IMR-90 (cell line): Measurements from ENCODE around the gene CLDN9. TPM values are rescaled to one million over a fixed set of nuclear protein-coding genes. Genes with fewer than 3 reads are reported as not detected.

ENCODE experiments used
- ATAC-seq: fragments of 200-7000 bp; cut with Tn5 transposase; 2 replicates; pipeline ENCODE4 v1.9.1; 2020; ENCODE audit warnings: low read depth, mild to moderate bottlenecking, moderate library complexity
- BruUV-seq: library from RNA; stranded (reverse); fragments of 400-500 nt; replicated peaks from 2 replicates; lab custom pipeline; 2021; lab: Mats Ljungman, UMichigan
- CTCF ChIA-PET: fragments of 300-600 bp; formaldehyde crosslinking; extraction: SDS; loops from one replicate; lab custom pipeline; 2021; ENCODE audit warnings: antibody characterized with exemption; lab: Yijun Ruan, JAX
- POLR2A ChIA-PET: fragments of 300-600 bp; sonication (Branson Sonifier 250); formaldehyde crosslinking; loops from one replicate; lab custom pipeline; 2022; ENCODE audit warnings: antibody characterized with exemption; ENCODE audit not compliant: unreplicated experiment; lab: Charles Lee
- DNase-seq: peaks from one replicate; pipeline ENCODE4 v3.0.0; 2013
- H2AFZ ChIP-seq: replicated peaks from 2 replicates; pipeline ENCODE3; 2013; ENCODE audit warnings: low read length, mild to moderate bottlenecking; ENCODE audit not compliant: poor library complexity
- H2AK5ac ChIP-seq: 2 replicates; pipeline ENCODE4 v1.6.1; 2013; ENCODE audit warnings: low read depth, low read length, inconsistent platforms
- H2AK9ac ChIP-seq: replicated peaks from 2 replicates; pipeline ENCODE3; 2013; ENCODE audit warnings: mild to moderate bottlenecking, low read depth, low read length, moderate library complexity; ENCODE audit not compliant: poor library complexity
- H2BK120ac ChIP-seq: 2 replicates; pipeline ENCODE4 v1.6.1; 2013; ENCODE audit warnings: low read depth, low read length, inconsistent platforms
- H2BK15ac ChIP-seq: 3 replicates; pipeline ENCODE4 v1.6.1; 2013; ENCODE audit warnings: low read depth, low read length, inconsistent platforms
- H2BK20ac ChIP-seq: 2 replicates; pipeline ENCODE4 v1.6.1; 2013; ENCODE audit warnings: low read depth, mild to moderate bottlenecking, inconsistent platforms, low read length, moderate library complexity
- H2BK5ac ChIP-seq: 2 replicates; pipeline ENCODE4 v1.6.1; 2013; ENCODE audit warnings: mild to moderate bottlenecking, low read depth, low read length, inconsistent platforms; ENCODE audit not compliant: poor library complexity, severe bottlenecking
- H3K14ac ChIP-seq: replicated peaks from 2 replicates; pipeline ENCODE4 v1.6.1; 2013; ENCODE audit warnings: low read depth, low read length, inconsistent platforms
- H3K18ac ChIP-seq: 2 replicates; pipeline ENCODE4 v1.6.1; 2013; ENCODE audit warnings: low read depth, low read length, control low read depth
- H3K23ac ChIP-seq: 2 replicates; pipeline ENCODE4 v1.6.1; 2013; ENCODE audit warnings: low read depth, low read length, inconsistent platforms
- H3K27ac ChIP-seq: 2 replicates; pipeline ENCODE4 v1.5.1; 2013; ENCODE audit warnings: mild to moderate bottlenecking, control low read depth, low read length; ENCODE audit not compliant: insufficient read depth
- H3K27me3 ChIP-seq: 2 replicates; pipeline ENCODE4 v1.6.1; 2013; ENCODE audit warnings: low read length; ENCODE audit not compliant: control insufficient read depth, insufficient read depth
- H3K36me3 ChIP-seq: 2 replicates; pipeline ENCODE4 v1.6.1; 2013; ENCODE audit warnings: low read length, mixed read lengths; ENCODE audit not compliant: control insufficient read depth, insufficient read depth
- H3K4ac ChIP-seq: 2 replicates; pipeline ENCODE4 v1.6.1; 2013; ENCODE audit warnings: low read depth, low read length, inconsistent platforms
- H3K4me1 ChIP-seq: 2 replicates; pipeline ENCODE4 v1.6.1; 2013; ENCODE audit warnings: low read length, mixed read lengths; ENCODE audit not compliant: control insufficient read depth, insufficient read depth
- H3K4me2 ChIP-seq: 2 replicates; pipeline ENCODE4 v1.6.1; 2013; ENCODE audit warnings: low read depth, mild to moderate bottlenecking, control low read depth, low read length, moderate library complexity
- H3K4me3 ChIP-seq: 2 replicates; pipeline ENCODE4 v1.5.1; 2013; ENCODE audit warnings: low read depth, mild to moderate bottlenecking, control low read depth, low read length, moderate library complexity; ENCODE audit not compliant: insufficient read depth
- H3K56ac ChIP-seq: 2 replicates; pipeline ENCODE4 v1.6.1; 2013; ENCODE audit warnings: low read length, inconsistent platforms; ENCODE audit not compliant: insufficient read depth; ENCODE audit errors: extremely low read depth
- H3K79me1 ChIP-seq, 2 experiments: 2 replicates each; pipeline ENCODE4 v1.6.1; 2013; ENCODE audit warnings: low read length in 2 of 2, inconsistent platforms in 1 of 2, low read depth in 1 of 2
- H3K9ac ChIP-seq: 2 replicates; pipeline ENCODE4 v1.6.1; 2013; ENCODE audit warnings: low read depth, low read length, control low read depth
- H3K9me1 ChIP-seq: 2 replicates; pipeline ENCODE4 v1.6.1; 2013; ENCODE audit warnings: low read length, inconsistent platforms; ENCODE audit not compliant: insufficient read depth
- H3K9me3 ChIP-seq: 2 replicates; pipeline ENCODE4 v1.6.1; 2013; ENCODE audit warnings: low read length; ENCODE audit not compliant: control insufficient read depth, insufficient read depth
- H4K20me1 ChIP-seq: 2 replicates; pipeline ENCODE4 v1.6.1; 2013; ENCODE audit warnings: low read length, inconsistent platforms; ENCODE audit not compliant: insufficient read depth
- H4K5ac ChIP-seq: 2 replicates; pipeline ENCODE4 v1.6.1; 2013; ENCODE audit warnings: mild to moderate bottlenecking, low read depth, low read length, control low read depth
- H4K8ac ChIP-seq, 2 experiments: 2 replicates each; pipeline ENCODE4 v1.6.1; 2013; ENCODE audit warnings: low read depth in 2 of 2, low read length in 2 of 2, control low read depth in 1 of 2, inconsistent platforms in 1 of 2
- H4K91ac ChIP-seq: 2 replicates; pipeline ENCODE4 v1.6.1; 2013; ENCODE audit warnings: low read depth, low read length, inconsistent platforms; ENCODE audit not compliant: insufficient read depth
- CEBPB ChIP-seq: IDR thresholded peaks from 2 replicates; pipeline ENCODE4 v1.6.1; 2012; ENCODE audit warnings: low read depth, low read length, improper control_type of control experiment
- CHD1 ChIP-seq: IDR thresholded peaks from 2 replicates; pipeline ENCODE4 v1.6.1; 2012; ENCODE audit warnings: low read depth, low read length, improper control_type of control experiment
- CTCF ChIP-seq: conservative IDR thresholded peaks from 2 replicates; pipeline ENCODE4 v1.5.1; 2012; ENCODE audit warnings: mild to moderate bottlenecking, low read depth, low read length, improper control_type of control experiment
- FOS ChIP-seq: fragments of 150-350 bp; IDR thresholded peaks from 2 replicates; pipeline ENCODE4 v1.6.1; 2016; ENCODE audit warnings: low read depth, low read length
- MAFK ChIP-seq: IDR thresholded peaks from 2 replicates; pipeline ENCODE4 v1.6.1; 2012; ENCODE audit warnings: low read depth, low read length, improper control_type of control experiment
- MAZ ChIP-seq: IDR thresholded peaks from 2 replicates; pipeline ENCODE4 v1.6.1; 2012; ENCODE audit warnings: low read depth, mild to moderate bottlenecking, low read length, improper control_type of control experiment, moderate library complexity, borderline replicate concordance
- MXI1 ChIP-seq: IDR thresholded peaks from 2 replicates; pipeline ENCODE4 v1.6.1; 2012; ENCODE audit warnings: low read depth, mild to moderate bottlenecking, low read length, moderate library complexity, borderline replicate concordance
- NFE2L2 ChIP-seq: fragments of 150-350 bp; IDR thresholded peaks from 2 replicates; pipeline ENCODE4 v1.6.1; 2016; ENCODE audit warnings: low read depth, mild to moderate bottlenecking, low read length
- POLR2A ChIP-seq: IDR thresholded peaks from 2 replicates; pipeline ENCODE4 v1.6.1; 2012; ENCODE audit warnings: mild to moderate bottlenecking, low read depth, low read length
- RAD21 ChIP-seq: IDR thresholded peaks from 2 replicates; pipeline ENCODE4 v1.6.1; 2012; ENCODE audit warnings: low read length, improper control_type of control experiment
- SMC3 ChIP-seq: fragments of 150-350 bp; IDR thresholded peaks from 2 replicates; pipeline ENCODE4 v1.6.1; 2016; ENCODE audit warnings: low read depth, mild to moderate bottlenecking, antibody characterized with exemption, low read length, moderate library complexity
- USF2 ChIP-seq: fragments of 150-350 bp; IDR thresholded peaks from 2 replicates; pipeline ENCODE4 v1.6.1; 2017; ENCODE audit warnings: mild to moderate bottlenecking, antibody characterized with exemption, low read length, low read depth
- WGBS, 2 experiments: methylation state at CpG; one replicate each; pipeline versions ENCODE4 v1.1.5 to v1.1.7; 2013; ENCODE audit warnings: missing lambda C conversion rate in 2 of 2; ENCODE audit not compliant: insufficient read length in 1 of 2; ENCODE audit errors: extremely low coverage in 2 of 2; 5-methylcytosine and 5-hydroxymethylcytosine counted together
- dilution Hi-C: fragments of 300-500 bp; cut with HindIII; formaldehyde crosslinking; loops from one replicate; pipeline ENCODE4 v1.14.3; 2018; ENCODE audit warnings: low sequenced_read_pairs; ENCODE audit not compliant: unreplicated experiment
- in situ Hi-C: fragments of 300-500 bp; cut with MboI; formaldehyde crosslinking; loops from 3 replicates; pipeline ENCODE4 v1.14.3; 2019; ENCODE audit warnings: low sequenced_read_pairs, inconsistent platforms, mixed read lengths
- intact Hi-C: fragments of 100-400 bp; cut with micrococcal nuclease; formaldehyde crosslinking; loops from 2 replicates; pipeline ENCODE4 v1.10.0; 2022
- polyA plus RNA-seq, 3 experiments: library from polyadenylated mRNA; depleted of rRNA; stranded (reverse); fragments of >200 nt; gene quantifications; 2 replicates each; pipeline ENCODE4 v1.2.3, GENCODE V29; 2012; ENCODE audit warnings: low replicate concordance in 1 of 3
- total RNA-seq: library from RNA; depleted of rRNA; stranded (reverse); fragments of >200 nt; gene quantifications from 2 replicates; pipeline ENCODE4 v1.2.3, GENCODE V29; 2012

CLDN9 gene
- total and polyA plus RNA-seq, 2 of the 4 experiments (the other 2 are of a cell fraction), result 0.05 TPM; not detected in 1

- TF ChIP-seq CTCF, result no peak
- no peak for TF ChIP-seq RAD21
- no peak for TF ChIP-seq MAZ
Measured at GRCh38 chr16:2973093-2973492, 39.6 kb upstream of the CLDN9 start (continued).

GRCh38 chr16:2973605-2974318 is 39.0 kb upstream of the CLDN9 start:
- intact Hi-C loops, result no loop called here
- Histone ChIP-seq H4K91ac (no peak overlapping the region), H2AFZ (no peak overlapping the region), H4K8ac (no peak overlapping the region), H4K20me1 (peaks cover 20% of the 10 kb centered on the region), H2BK120ac (no peak overlapping the region), H3K79me1 (peaks cover 11 to 27% of the 10 kb centered on the region in 2 experiments), H2BK5ac (no peak overlapping the region), H3K14ac (no peak overlapping the region), H3K27me3 (no peaks in the 10 kb centered on the region), H3K4ac (no peak overlapping the region), H3K9ac (no peak overlapping the region), H3K4me3 (no peak overlapping the region), H2BK15ac (no peak overlapping the region), H2BK20ac (no peak overlapping the region), H3K4me2 (no peak overlapping the region), H3K27ac (no peak overlapping the region), H3K18ac (no peak overlapping the region), H3K9me1 (peaks cover 10% of the 10 kb centered on the region), H4K5ac (no peak overlapping the region), H3K56ac (no peak overlapping the region), H3K9me3 (no peaks in the 10 kb centered on the region), H3K4me1 (0 out of 2 replicates have a peak, but pooled peaks cover 2% of the 10 kb centered on the region), H2AK5ac (no peak overlapping the region), H3K23ac (no peak overlapping the region), H2AK9ac (no peak overlapping the region), H3K36me3 (peaks cover 2% of the 10 kb centered on the region; the same call in 1 of the 2 replicates)
- CTCF ChIA-PET, result no interaction called here
- POLR2A ChIA-PET, result no interaction called here
- in situ Hi-C loops, result no loop called here
- dilution Hi-C loops, result no loop called here
- BruUV-seq, result no TSS peak
- 80% methylated on average over 10 of the region's 17 CpGs; no CpG with 5 or more reads in 1 of the 2 experiments for WGBS, 2 experiments
- TF ChIP-seq FOS (no peak), USF2 (no peak), CEBPB (no peak), SMC3 (no peak), CHD1 (no peak), MXI1 (no peak), POLR2A (no peak), NFE2L2 (no peak), MAFK (no peak)
- DNase-seq (no peak), ATAC-seq (no peak)
